Kidney epithelial cell (primary cell): ENCODE results near the gene IL17RD. TPM values are rescaled to one million over a fixed set of nuclear protein-coding genes. Genes with fewer than 3 reads are reported as not detected.

ENCODE experiments used
- DNase-seq: peaks from one replicate; pipeline ENCODE4 v3.0.0-alpha.2; 2010; ENCODE audit warnings: low read depth
- H3K27me3 ChIP-seq: 2 replicates; pipeline ENCODE4 v1.6.0; 2011; ENCODE audit warnings: low read length; ENCODE audit not compliant: control insufficient read depth, insufficient read depth
- H3K36me3 ChIP-seq: 2 replicates; pipeline ENCODE4 v1.5.1; 2011; ENCODE audit warnings: low read length; ENCODE audit not compliant: control insufficient read depth, insufficient read depth
- H3K4me3 ChIP-seq: 2 replicates; pipeline ENCODE4 v1.5.1; 2011; ENCODE audit warnings: low read depth, mild to moderate bottlenecking, control low read depth, low read length
- total RNA-seq: library from RNA; depleted of rRNA; stranded (reverse); fragments of >200 nt; gene quantifications from 2 replicates; pipeline ENCODE4 v1.2.3, GENCODE V29; 2015
- TF ChIP-seq, protein P1 (sequence below): IDR thresholded peaks from 2 replicates; pipeline ENCODE4 v1.5.1; 2011; ENCODE audit warnings: mild to moderate bottlenecking, moderate library complexity, low read length, control low read depth, inconsistent platforms; ENCODE audit not compliant: insufficient read depth, poor library complexity, severe bottlenecking

The IL17RD gene
- total RNA-seq, 1 donor from 2014 or later, result 25.7 TPM

DNA sequence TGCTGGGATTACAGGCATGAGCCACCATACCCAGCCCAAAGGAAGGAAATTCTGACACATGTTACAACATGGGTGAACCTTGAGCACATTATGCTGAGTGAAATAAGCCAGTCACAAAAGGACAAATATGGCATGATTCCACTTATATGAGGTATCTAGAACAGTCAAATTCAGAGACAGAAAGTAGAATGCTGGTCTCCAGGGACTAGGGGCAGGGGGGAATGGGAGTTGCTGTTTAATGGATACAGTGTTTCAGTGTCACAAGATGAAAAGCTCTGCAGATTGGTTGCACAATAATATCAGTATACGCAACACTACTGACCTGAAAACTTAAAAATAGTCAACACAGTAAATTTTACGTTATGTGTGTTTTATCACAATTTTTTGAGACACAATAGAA lies 100.6 kb downstream of the IL17RD start:
- no peaks in the 10 kb centered on the region for H3K36me3 ChIP-seq
- no peak for DNase-seq
- TF ChIP-seq, protein P1, sequence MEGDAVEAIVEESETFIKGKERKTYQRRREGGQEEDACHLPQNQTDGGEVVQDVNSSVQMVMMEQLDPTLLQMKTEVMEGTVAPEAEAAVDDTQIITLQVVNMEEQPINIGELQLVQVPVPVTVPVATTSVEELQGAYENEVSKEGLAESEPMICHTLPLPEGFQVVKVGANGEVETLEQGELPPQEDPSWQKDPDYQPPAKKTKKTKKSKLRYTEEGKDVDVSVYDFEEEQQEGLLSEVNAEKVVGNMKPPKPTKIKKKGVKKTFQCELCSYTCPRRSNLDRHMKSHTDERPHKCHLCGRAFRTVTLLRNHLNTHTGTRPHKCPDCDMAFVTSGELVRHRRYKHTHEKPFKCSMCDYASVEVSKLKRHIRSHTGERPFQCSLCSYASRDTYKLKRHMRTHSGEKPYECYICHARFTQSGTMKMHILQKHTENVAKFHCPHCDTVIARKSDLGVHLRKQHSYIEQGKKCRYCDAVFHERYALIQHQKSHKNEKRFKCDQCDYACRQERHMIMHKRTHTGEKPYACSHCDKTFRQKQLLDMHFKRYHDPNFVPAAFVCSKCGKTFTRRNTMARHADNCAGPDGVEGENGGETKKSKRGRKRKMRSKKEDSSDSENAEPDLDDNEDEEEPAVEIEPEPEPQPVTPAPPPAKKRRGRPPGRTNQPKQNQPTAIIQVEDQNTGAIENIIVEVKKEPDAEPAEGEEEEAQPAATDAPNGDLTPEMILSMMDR, result no peak
- H3K4me3 ChIP-seq, result no peak overlapping the region
- H3K27me3 ChIP-seq, result no peaks in the 10 kb centered on the region

DNA sequence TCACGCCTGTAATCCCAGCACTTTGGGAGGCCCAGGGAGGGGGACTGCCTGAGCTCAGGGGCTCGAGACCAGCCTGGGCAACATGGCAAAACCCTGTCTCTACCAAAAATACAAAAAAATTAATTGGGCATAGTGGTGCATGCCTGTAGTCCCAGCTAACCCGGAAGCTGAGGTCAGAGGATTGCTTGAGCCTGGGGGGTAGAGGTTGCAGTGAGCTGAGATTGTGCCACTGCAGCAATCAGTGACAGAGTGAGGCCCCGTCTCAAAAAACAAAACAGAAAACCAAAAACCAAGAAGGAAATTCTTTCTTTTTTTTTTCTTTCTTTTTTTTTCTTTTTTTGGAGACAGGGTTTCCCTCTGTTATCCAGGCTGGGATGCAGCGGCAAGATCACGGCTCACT lies 101.2 kb downstream of the IL17RD start:
- Histone ChIP-seq H3K36me3 (no peaks in the 10 kb centered on the region), H3K4me3 (no peak overlapping the region), H3K27me3 (no peaks in the 10 kb centered on the region)
- DNase-seq, result no peak
- TF ChIP-seq, protein P1, result no peak

DNA sequence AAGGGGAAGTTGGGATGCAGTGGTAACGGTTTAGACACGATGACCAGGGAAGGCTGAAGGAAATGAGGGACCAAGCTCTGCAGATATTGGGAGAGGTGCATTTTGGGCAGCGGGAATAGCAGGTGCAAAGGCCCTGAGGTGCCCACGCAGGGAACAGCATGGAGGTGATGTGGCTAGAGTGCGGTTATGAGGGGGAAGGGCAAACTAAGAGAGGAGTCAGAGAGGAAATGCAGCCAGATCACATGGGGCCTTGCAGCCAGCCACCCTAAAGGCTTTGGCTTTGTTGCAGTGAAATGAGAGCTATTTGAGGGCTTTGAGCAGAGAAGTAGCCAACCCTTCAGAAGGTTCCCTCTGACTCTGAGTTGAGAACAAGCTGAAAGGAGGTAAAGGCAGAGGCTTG lies 102.1 kb downstream of the IL17RD start:
- no peaks in the 10 kb centered on the region for H3K27me3 ChIP-seq
- DNase-seq, result no peak
- TF ChIP-seq, protein P1, result no peak
- no peak overlapping the region for H3K4me3 ChIP-seq
- no peaks in the 10 kb centered on the region for H3K36me3 ChIP-seq

DNA sequence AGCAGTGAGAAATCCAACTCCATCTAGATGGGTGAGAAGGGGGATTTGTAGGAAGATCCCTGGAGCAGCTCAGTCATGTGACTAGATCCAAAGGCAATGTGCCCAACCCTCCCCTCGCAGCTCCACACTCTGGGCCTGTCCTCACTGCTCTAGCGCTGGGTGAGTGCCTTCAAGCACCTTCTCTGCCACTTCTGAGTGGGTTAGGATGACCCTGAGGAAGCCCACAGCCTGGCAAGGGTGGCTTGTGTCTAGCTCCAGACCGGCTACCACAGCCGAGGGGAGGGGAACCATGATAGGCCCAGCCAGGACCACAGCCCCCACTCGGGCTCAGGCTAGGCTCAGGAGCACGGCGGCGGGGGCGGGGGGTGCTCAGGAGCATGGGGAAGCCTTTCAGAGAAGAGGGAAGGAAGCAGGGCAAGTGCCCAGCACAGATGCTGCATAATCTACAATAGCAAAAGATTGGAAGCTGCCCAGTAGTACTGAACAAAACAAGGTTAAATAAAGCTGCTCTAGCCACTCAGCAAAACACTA lies 103.0 kb downstream of the IL17RD start:
- H3K36me3 ChIP-seq, result no peaks in the 10 kb centered on the region
- H3K27me3 ChIP-seq, result no peaks in the 10 kb centered on the region
- DNase-seq, result no peak
- TF ChIP-seq, protein P1, result no peak
- no peak overlapping the region for H3K4me3 ChIP-seq

DNA sequence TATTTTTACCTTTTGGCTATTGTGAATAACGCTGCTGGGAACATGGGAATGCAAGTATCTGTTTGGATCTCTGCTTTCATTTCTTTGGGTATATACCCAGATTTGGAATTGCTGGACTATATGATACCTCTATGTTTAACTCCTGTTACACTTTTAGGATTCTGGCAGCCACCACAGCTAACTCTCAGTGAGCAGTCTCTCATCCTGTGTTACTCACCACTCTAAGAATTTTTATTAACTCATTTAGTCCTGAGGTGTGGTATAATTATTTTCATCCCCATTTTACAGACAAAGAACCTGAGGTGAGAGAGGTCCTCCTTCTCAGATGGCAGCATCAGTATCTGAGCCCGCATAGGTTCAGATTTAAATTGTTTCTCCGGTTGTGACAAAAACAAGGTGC lies 103.6 kb downstream of the IL17RD start:
- Histone ChIP-seq H3K4me3 (no peak overlapping the region), H3K36me3 (no peaks in the 10 kb centered on the region), H3K27me3 (no peaks in the 10 kb centered on the region)
- TF ChIP-seq, protein P1, result no peak
- no peak for DNase-seq

DNA sequence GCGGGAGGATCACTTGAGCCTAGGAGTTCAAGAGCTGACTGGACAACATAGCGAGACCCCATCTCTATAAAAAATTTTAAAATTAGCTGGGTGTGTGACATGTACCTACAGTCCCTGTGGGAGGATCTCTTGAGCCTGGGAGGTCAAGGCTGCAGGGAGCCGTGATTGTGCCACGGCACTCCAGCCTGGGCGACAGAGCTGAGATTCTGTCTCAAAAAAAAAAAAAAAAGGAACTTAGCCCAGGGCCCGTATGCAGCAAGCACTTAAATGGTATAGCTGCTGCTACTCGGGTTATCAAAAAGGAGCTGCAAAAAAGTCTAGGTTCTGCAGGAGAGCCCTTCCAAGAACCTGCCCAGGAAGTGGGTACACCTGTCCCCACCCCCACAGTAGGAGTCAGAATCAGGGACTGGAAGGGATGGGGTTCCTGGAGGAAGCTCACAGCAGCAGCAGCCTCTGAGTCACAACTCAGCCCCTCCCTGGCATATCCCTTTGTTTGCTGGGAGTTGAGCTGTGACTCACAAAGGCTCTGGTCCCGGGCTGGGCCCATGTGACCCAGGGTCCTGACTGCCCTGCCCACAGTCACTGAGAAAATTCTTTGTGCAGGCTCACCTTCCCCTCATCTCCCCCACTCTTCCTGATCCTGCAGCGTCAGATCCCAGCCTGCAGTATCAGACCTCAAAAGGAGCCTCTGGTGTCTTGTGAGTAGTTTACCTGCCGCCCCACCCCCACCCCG lies 104.9 kb downstream of the IL17RD start, which contains the start of gene SPATA12:
TSS of gene SPATA12 (plus strand) at position 576 of the 733 bp plus-strand sequence. CDS start 13,031 bp downstream, outside the sequence.
- TF ChIP-seq, protein P1, result no peak
- Histone ChIP-seq H3K36me3 (no peaks in the 10 kb centered on the region), H3K27me3 (no peaks in the 10 kb centered on the region), H3K4me3 (no peak within 1 kb of the TSS)
- peak; percentile 96 for DNase-seq
